GM19043 (cell line): ENCODE measurements around the gene TAF9.
A peak's percentile ranks its signal among the peaks of the same experiment; 100 is the strongest.
"Not testable (repeated sequence)": the region's sequence is repeated elsewhere in the genome, so short reads cannot be mapped to it uniquely, and the experiment has no call there.

Experiments used
- ATAC-seq: cut with Tn5 transposase; IDR thresholded peaks from one replicate; pipeline ENCODE4 v1.9.1; 2021; ENCODE audit warnings: low read depth; ENCODE audit not compliant: unreplicated experiment

TAF9 gene

GRCh38 chr5:69341520-69342161 is 27.7 kb downstream of the TAF9 start:
- no peak for ATAC-seq

- no peak for ATAC-seq
Observed at GRCh38 chr5:69335341-69335935, 33.9 kb downstream of the TAF9 start.

GRCh38 chr5:69334793-69335268 is 34.5 kb downstream of the TAF9 start:
- peak; percentile 80 for ATAC-seq

- ATAC-seq = not testable (repeated sequence)
Observed at GRCh38 chr5:69333668-69334315, 35.5 kb downstream of the TAF9 start.

GRCh38 chr5:69331528-69332445 is 37.5 kb downstream of the TAF9 start:
- ATAC-seq = no peak

GRCh38 chr5:69329905-69330489 is 39.3 kb downstream of the TAF9 start:
- no peak for ATAC-seq

- no peak for ATAC-seq
Observed at GRCh38 chr5:69326365-69326764, 43.0 kb downstream of the TAF9 start.

GRCh38 chr5:69317391-69317790 is 51.9 kb downstream of the TAF9 start:
- no peak for ATAC-seq

GRCh38 chr5:69315972-69316371 is 53.3 kb downstream of the TAF9 start:
- no peak for ATAC-seq
